Rectal smooth muscle tissue (tissue), 1 donor: ENCODE results near the gene NUP98.

Experiments used
- H3K27ac ChIP-seq: one replicate; pipeline ENCODE4 v1.7.0; 2013; ENCODE audit warnings: low read depth, low read length, inconsistent platforms
- H3K27me3 ChIP-seq: one replicate; pipeline ENCODE4 v1.7.0; 2013; ENCODE audit warnings: low read length; ENCODE audit not compliant: control insufficient read depth, insufficient read depth
- H3K36me3 ChIP-seq: one replicate; pipeline ENCODE4 v1.7.0; 2013; ENCODE audit warnings: low read length; ENCODE audit not compliant: control insufficient read depth, insufficient read depth
- H3K4me1 ChIP-seq: one replicate; pipeline ENCODE4 v1.7.0; 2013; ENCODE audit warnings: low read length; ENCODE audit not compliant: control insufficient read depth, insufficient read depth
- H3K4me3 ChIP-seq: one replicate; pipeline ENCODE4 v1.7.0; 2013; ENCODE audit warnings: low read length
- H3K9ac ChIP-seq: one replicate; pipeline ENCODE4 v1.7.0; 2013; ENCODE audit warnings: low read length

The NUP98 gene

GRCh38 chr11:3635641-3636375, 161.5 kb downstream of the NUP98 start:
- no peak overlapping the region for H3K9ac ChIP-seq
- H3K27me3 ChIP-seq, result no peaks in the 10 kb centered on the region
- H3K36me3 ChIP-seq, result no peaks in the 10 kb centered on the region
- no peak overlapping the region for H3K27ac ChIP-seq
- no peak overlapping the region for H3K4me3 ChIP-seq
- H3K4me1 ChIP-seq, result no peaks in the 10 kb centered on the region

- H3K4me1 ChIP-seq, result no peaks in the 10 kb centered on the region
- H3K4me3 ChIP-seq, result no peak overlapping the region
- H3K27ac ChIP-seq, result no peak overlapping the region
- H3K36me3 ChIP-seq, result no peaks in the 10 kb centered on the region
- H3K9ac ChIP-seq, result no peak overlapping the region
- no peaks in the 10 kb centered on the region for H3K27me3 ChIP-seq
These were observed 165.2 kb downstream of the NUP98 start for GRCh38 chr11:3632070-3632660.

- no peak overlapping the region for H3K4me3 ChIP-seq
- no peaks in the 10 kb centered on the region for H3K36me3 ChIP-seq
- H3K9ac ChIP-seq, result no peak overlapping the region
- no peak overlapping the region for H3K27ac ChIP-seq
- no peaks in the 10 kb centered on the region for H3K4me1 ChIP-seq
- no peaks in the 10 kb centered on the region for H3K27me3 ChIP-seq
These were observed 166.0 kb downstream of the NUP98 start for GRCh38 chr11:3631331-3631730.

- no peaks in the 10 kb centered on the region for H3K4me1 ChIP-seq
- no peaks in the 10 kb centered on the region for H3K36me3 ChIP-seq
- H3K27me3 ChIP-seq, result no peaks in the 10 kb centered on the region
- no peak overlapping the region for H3K4me3 ChIP-seq
- H3K27ac ChIP-seq, result no peak overlapping the region
- H3K9ac ChIP-seq, result no peak overlapping the region
These were observed 170.1 kb downstream of the NUP98 start for GRCh38 chr11:3627291-3627690.

- Histone ChIP-seq H3K27me3 (no peaks in the 10 kb centered on the region), H3K36me3 (no peaks in the 10 kb centered on the region), H3K4me3 (no peak overlapping the region), H3K27ac (no peak overlapping the region), H3K9ac (no peak overlapping the region), H3K4me1 (no peaks in the 10 kb centered on the region)
These were observed 170.9 kb downstream of the NUP98 start for GRCh38 chr11:3626250-3626960.
